WTC11 (cell line): Measurements from ENCODE around the gene PDK3. TPM values are rescaled to one million over a fixed set of nuclear protein-coding genes. Genes with fewer than 3 reads are reported as not detected.

Source experiments
- CREB1 ChIP-seq: sonication (generic); formaldehyde crosslinking; IDR thresholded peaks from 2 replicates; pipeline ENCODE4 v1.8.0; 2023; ENCODE audit warnings: mild to moderate bottlenecking, missing genetic modification reagents
- FOXJ3 ChIP-seq: sonication (generic); formaldehyde crosslinking; IDR thresholded peaks from 2 replicates; pipeline ENCODE4 v1.9.0; 2021; ENCODE audit warnings: missing genetic modification reagents, mild to moderate bottlenecking, borderline replicate concordance
- NFYB ChIP-seq: sonication (generic); formaldehyde crosslinking; conservative IDR thresholded peaks from 2 replicates; pipeline ENCODE4 v1.8.0; 2022; ENCODE audit warnings: low read depth, missing genetic modification reagents
- TP53 ChIP-seq: sonication (generic); formaldehyde crosslinking; IDR thresholded peaks from 2 replicates; pipeline ENCODE4 v1.8.1; 2023; ENCODE audit warnings: mild to moderate bottlenecking, missing genetic modification reagents
- ZNF317 ChIP-seq: sonication (generic); formaldehyde crosslinking; IDR thresholded peaks from 2 replicates; pipeline ENCODE4 v1.8.1; 2023; ENCODE audit warnings: low read depth, mild to moderate bottlenecking, moderate library complexity, missing genetic modification reagents, borderline replicate concordance
- total RNA-seq: library from RNA; stranded (reverse); gene quantifications from 3 replicates; pipeline ENCODE4 v1.2.3, GENCODE V29; 2021
- TF ChIP-seq, protein P1 (sequence below): sonication (generic); formaldehyde crosslinking; IDR thresholded peaks from 2 replicates; pipeline ENCODE4 v1.8.0; 2023; ENCODE audit warnings: missing genetic modification reagents, mild to moderate bottlenecking, borderline replicate concordance
- TF ChIP-seq, protein P2 (sequence below): sonication (generic); formaldehyde crosslinking; IDR thresholded peaks from 2 replicates; pipeline ENCODE4 v1.8.1; 2022; ENCODE audit warnings: missing genetic modification reagents, borderline replicate concordance

Gene PDK3
- total RNA-seq, 1 experiment from 2014 or later, result 34.4 TPM

DNA sequence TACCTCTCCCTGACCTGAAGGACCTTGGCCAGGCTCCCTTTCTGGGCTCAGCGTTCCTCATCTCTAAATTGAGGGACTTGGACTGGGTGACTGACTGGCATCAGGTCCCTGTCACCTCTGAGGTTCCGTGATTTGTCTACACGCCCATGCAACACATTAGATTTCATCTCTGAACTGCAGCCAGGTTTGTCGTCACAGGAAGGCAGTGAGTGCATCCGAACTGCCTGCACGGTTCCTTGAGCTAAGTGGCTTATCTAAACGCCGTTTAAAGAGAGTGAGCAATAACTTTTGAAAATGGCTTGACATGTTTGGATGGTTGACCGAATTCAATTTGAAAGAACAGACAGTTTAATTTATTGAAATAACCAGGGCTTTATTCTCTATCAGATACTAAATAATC is 112.0 kb downstream of the PDK3 start (continued):
- TF ChIP-seq, protein P1, sequence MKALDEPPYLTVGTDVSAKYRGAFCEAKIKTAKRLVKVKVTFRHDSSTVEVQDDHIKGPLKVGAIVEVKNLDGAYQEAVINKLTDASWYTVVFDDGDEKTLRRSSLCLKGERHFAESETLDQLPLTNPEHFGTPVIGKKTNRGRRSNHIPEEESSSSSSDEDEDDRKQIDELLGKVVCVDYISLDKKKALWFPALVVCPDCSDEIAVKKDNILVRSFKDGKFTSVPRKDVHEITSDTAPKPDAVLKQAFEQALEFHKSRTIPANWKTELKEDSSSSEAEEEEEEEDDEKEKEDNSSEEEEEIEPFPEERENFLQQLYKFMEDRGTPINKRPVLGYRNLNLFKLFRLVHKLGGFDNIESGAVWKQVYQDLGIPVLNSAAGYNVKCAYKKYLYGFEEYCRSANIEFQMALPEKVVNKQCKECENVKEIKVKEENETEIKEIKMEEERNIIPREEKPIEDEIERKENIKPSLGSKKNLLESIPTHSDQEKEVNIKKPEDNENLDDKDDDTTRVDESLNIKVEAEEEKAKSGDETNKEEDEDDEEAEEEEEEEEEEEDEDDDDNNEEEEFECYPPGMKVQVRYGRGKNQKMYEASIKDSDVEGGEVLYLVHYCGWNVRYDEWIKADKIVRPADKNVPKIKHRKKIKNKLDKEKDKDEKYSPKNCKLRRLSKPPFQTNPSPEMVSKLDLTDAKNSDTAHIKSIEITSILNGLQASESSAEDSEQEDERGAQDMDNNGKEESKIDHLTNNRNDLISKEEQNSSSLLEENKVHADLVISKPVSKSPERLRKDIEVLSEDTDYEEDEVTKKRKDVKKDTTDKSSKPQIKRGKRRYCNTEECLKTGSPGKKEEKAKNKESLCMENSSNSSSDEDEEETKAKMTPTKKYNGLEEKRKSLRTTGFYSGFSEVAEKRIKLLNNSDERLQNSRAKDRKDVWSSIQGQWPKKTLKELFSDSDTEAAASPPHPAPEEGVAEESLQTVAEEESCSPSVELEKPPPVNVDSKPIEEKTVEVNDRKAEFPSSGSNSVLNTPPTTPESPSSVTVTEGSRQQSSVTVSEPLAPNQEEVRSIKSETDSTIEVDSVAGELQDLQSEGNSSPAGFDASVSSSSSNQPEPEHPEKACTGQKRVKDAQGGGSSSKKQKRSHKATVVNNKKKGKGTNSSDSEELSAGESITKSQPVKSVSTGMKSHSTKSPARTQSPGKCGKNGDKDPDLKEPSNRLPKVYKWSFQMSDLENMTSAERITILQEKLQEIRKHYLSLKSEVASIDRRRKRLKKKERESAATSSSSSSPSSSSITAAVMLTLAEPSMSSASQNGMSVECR (CRISPR knock-in tag), result no peak
- TF ChIP-seq FOXJ3 (CRISPR knock-in tag) (no peak), CREB1 (CRISPR knock-in tag) (no peak), TP53 (CRISPR knock-in tag) (no peak), NFYB (CRISPR knock-in tag) (no peak), ZNF317 (CRISPR knock-in tag) (no peak)
- TF ChIP-seq, protein P2, sequence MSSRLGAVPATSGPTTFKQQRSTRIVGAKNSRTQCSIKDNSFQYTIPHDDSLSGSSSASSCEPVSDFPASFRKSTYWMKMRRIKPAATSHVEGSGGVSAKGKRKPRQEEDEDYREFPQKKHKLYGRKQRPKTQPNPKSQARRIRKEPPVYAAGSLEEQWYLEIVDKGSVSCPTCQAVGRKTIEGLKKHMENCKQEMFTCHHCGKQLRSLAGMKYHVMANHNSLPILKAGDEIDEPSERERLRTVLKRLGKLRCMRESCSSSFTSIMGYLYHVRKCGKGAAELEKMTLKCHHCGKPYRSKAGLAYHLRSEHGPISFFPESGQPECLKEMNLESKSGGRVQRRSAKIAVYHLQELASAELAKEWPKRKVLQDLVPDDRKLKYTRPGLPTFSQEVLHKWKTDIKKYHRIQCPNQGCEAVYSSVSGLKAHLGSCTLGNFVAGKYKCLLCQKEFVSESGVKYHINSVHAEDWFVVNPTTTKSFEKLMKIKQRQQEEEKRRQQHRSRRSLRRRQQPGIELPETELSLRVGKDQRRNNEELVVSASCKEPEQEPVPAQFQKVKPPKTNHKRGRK (CRISPR knock-in tag), result no peak

Other genes with a start within 250 kb of the PDK3 start
- not detected in 3 replicates for gene SUPT20HL2, start 151.2 kb upstream of the PDK3 start, total RNA-seq
- gene SUPT20HL1, start 104.6 kb upstream of the PDK3 start, total RNA-seq, result not detected in 3 replicates
- 20.7 to 27.2 TPM (median 26.4 TPM) in 3 replicates for gene PCYT1B, start 182.1 kb downstream of the PDK3 start, total RNA-seq
- gene POLA1, start 228.6 kb downstream of the PDK3 start, total RNA-seq, result 27.4 to 29.9 TPM (median 27.4 TPM) in 3 replicates